Measurements from ENCODE around the gene BUB3.

Gene BUB3, protein sequence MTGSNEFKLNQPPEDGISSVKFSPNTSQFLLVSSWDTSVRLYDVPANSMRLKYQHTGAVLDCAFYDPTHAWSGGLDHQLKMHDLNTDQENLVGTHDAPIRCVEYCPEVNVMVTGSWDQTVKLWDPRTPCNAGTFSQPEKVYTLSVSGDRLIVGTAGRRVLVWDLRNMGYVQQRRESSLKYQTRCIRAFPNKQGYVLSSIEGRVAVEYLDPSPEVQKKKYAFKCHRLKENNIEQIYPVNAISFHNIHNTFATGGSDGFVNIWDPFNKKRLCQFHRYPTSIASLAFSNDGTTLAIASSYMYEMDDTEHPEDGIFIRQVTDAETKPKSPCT

DNA sequence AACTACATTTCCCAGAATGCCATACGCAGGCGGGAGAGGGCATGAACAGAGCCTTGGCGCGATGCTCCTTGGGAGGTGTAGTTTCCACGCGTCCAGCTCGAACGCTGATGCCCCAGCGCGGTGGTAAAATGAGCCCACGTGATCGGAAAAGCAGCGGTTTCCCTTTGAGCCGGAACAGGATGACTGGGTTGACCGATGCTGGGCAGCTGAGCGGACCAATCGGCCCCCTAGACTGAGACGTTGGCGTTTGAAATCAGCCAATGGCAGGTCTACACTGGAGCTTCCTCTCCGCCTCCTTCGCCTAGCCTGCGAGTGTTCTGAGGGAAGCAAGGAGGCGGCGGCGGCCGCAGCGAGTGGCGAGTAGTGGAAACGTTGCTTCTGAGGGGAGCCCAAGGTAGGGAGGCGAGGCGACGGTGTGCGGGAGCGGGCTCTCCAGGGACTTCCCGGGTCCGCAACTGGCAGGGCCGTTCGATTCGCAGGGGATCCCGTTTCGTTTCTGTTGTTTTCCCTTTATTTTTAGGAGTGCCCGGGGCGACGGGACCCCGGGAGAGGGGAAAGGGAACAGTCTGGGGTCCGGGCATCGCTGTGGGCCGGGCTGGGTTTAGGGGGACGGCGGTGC is at the start of gene BUB3:
TSS of gene BUB3 (plus strand) at position 311 of the 619 bp plus-strand sequence. CDS start 516 bp downstream, outside the sequence.
- peak; percentile 92 for DNase-seq (ENCODE audit: low read depth)

DNA sequence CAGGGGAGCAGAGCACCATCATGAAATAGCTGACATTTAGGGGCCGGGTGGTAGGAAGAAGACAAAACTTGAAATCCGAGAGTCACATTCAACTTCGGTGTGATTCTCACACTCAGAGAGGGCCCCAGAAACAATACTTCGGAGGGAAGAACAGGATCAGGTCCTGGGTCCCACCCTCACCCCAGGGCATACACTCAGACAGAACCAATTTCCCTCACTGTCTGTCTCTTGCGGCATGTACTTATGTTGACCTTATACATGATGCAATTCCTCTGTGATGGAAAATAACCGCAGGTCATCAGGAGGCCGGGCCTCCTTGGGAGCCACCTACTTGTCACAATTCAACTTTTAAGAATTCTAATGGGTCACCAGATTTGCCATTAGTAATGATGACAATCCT is 44.7 kb upstream of the BUB3 start:
- no peak for DNase-seq (ENCODE audit: low read depth)

DNA sequence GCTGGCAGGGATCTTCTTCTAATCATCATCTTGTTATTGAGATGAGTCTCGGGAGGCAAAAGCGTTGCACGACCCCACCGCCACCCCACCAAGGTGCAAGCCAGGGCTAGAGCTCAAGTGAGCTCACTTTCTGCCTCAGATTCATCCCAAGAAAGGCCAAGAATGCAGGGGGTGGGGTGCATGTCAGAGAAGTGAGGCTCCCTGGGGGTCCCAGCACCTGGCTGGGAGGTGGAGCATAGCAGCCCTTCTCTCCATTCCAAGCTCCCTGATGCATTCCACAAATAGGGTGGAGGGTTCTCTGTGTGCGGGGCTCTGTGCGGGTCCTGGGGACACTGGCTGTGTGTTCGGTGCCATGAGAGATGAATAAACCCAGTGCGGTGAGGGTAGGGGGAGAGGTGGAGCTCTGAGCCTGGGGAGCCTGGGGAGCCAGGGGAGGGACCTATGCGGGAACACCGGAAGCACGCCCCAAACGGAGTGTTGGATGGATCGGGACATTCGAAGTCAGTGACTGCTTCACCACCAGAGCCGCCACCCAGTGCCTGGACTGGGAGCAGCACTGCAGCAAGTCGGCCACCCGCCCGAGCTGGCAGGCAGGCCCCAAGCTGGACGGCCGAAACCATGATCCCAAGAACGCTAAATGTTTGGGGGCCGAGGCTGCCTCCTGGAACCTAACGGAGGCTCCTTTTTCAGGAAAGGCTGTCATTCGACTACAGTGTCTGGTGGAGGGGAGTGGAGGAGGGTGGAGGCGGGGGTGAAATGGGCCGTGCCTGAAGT is 36.4 kb upstream of the BUB3 start:
- DNase-seq (ENCODE audit: low read depth) = no peak

DNA sequence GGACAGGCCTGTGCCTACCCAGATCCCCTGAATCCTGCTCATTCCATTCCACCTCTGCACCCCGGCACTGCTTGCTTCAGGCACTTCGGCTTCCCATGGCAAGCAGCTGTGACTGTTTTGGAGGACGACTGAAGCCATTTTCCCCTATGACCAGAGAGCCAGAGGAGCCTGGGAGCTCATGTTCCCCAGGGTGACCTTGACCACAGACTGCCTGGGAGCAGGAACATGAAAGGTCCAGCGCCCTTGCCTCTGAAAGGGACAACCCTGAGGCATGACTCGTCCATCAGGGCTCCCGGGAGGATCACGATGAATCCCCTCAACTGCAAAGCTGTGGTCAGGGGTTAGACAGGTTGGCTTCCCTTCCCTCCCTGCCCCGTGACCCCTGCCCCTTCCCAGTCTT is 35.1 kb upstream of the BUB3 start:
- DNase-seq (ENCODE audit: low read depth) = no peak

DNA sequence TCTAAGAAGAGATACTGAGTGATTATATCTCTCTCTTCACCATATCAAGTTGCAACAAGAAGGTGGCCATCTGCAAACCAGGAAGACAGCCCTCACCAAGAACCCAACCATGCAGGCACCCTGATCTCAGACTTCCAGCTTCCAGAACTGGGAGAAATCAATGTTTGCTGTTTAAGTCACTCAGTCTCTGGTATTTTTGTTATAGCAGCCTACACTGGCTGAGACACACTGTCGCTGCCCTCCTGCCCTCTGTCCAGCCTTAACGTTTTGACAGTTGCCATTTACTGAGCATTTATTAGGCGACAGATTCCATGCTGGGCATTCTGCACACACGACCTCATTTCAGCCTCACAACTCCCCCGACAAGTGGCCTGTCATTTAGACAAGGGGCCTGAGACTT is 28.0 kb upstream of the BUB3 start:
- DNase-seq (ENCODE audit: low read depth) = no peak

DNA sequence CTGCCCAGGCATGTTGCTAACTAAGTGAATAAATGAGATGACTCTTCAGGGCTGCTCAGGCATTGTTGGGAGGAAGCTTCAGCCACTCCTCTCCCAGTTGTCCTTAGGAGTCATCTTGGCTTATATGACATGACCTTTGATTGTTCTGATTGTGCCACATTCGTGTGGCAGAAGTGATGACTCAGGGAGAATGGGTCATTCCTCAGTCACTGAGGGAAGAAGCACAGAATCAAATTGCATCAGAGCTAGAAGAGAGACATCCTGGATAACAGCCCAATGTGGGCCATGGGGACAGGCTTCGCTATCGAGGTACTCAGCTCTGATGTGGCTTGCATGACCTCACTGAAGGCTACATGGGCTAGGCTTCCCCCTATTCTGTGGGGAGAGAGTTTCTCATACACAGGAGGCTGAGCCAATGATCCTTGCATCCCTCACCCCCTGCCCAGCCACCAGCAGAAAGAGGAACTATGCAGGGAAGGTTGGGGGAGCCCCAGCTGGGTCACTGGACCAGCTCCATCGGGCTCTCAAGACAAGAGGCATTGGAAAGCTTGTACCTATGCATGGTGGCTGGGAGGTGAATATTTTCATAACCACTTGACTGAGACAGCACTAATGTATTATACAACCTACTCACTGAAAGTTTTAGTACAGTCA is 24.5 kb upstream of the BUB3 start:
- DNase-seq (ENCODE audit: low read depth) = no peak

DNA sequence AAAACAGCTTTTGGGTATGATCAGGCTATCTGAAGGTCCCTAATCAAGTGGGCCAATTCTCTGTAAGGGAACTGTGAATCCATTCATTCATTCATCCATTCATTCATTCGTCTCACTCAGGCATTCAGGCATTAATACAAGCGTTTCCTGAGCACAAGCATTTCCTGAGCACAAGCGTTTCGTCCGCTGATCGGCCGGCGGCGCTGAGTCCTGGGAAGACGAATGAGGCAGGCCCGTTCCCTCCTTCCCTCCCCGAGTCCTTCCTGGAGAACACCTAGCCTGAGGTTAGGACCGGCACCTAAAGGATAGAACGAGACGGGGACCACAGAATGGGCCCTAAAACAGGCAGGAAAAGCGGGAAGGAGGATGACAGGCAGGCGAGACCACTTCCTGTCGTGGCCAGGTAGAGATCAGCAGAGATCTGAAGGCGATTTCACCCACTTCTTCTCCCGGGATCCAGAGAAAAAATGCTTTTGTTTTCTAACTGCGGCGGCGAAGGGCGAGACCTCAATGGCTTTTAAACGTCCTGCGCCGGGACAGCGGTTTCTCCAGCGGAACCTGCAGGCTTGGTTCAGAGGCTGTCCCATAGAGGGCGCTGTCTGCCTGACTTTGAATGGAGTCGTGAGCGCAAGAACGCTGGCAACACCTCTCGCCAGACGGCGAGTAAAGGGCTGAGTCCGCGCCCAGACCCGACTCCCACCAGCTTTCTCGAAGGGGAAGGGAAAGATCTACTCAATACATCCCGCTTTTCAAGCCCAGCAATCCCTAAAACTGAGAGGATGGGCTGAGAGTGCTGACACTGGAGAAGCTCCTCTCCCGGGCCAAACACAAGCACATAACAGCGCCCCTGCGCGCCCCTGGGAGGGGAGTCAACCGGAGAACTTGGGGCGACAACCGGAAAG is 21.4 kb upstream of the BUB3 start:
- DNase-seq (ENCODE audit: low read depth) = peak; percentile 82

DNA sequence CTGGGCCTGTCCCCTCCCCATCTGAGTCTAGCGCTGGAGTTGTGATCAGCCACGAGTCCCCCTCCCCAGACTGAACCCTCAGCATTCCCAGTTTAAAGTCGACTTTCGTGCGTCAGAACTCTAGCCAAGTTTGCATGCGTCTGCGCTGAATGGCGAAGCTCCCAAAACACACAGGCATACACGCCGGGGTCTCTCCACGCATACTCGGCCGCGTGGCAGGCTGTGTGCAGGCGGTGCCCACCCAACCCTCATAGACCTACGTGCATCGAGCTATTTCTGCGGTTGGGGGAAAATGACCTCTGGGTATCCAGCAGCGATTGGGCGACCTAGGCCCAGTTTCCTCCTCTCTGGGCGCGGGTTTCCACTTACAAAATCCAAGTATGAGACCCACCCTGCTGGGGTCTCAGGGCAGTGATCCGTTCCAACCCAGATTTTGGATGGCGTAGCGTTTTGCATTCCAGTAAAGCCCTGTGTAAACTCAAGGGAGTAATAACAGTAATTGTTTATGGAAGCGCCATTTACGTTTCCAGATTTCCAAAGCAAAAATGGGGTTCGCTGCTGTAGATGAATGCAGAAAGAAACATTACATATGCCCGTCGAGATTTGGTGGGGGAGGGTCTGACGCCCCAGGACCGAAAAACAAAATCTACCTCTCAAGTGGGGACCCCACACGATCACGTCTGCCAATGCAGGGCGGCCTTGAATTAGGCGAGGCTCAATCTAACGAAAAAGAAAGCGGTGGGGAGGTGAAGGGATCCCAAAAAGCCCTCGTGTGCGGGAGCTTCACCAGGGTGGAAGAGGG is 20.5 kb upstream of the BUB3 start:
- DNase-seq (ENCODE audit: low read depth) = no peak

DNA sequence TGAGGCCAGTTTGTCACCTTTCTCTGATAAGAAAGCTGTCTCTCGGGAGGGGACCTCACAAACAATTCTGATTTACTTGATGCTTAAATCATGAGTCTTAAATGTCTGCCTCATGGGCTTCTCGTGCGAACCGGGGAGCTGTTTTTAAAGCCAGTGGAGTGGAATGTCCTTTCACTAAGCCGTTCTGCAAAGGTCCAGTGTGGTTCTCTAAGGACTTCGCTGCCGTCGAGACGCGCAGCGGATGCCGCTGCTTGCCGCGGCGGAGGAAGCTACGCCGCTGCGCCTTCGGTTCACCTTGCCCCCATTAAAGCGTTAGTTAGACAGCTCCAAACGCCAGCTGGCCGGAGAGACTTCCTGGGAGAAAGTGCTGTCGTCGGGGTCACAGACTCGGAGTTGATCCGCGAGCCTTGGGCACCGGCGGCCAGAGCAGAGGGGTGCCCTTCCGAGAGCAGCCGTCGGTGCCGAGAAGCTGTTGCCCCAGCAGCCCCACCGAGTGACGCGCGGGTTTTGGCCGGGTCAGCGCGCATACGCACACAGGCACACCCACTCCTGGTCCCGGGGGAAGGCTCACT is 19.8 kb upstream of the BUB3 start:
- DNase-seq (ENCODE audit: low read depth) = no peak

DNA sequence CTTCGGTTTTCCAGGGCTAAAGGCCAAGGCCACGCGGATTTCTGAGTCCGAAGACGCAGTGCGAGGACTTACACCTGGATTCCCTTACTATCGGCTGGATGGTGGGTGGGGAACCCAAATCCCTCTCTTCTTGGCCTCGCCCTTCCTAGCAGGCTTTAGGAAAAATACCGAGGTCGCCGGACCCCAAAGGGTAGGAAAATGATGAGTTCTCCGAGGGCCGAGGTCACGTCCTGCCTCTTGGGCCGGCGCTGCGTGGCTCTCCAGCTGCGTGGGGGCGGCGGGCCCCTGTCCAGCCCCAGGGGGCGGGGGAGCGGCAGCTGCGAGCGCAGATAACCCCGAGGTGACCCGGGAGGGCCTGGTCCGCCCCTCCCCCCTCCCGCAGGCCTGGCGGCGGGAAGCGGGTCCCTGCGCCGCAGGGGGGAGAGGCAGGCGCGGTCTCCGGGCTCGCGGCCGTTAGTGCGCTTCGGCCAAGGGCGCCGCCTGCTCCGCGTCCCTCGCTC is 19.2 kb upstream of the BUB3 start:
- no peak for DNase-seq (ENCODE audit: low read depth)

DNA sequence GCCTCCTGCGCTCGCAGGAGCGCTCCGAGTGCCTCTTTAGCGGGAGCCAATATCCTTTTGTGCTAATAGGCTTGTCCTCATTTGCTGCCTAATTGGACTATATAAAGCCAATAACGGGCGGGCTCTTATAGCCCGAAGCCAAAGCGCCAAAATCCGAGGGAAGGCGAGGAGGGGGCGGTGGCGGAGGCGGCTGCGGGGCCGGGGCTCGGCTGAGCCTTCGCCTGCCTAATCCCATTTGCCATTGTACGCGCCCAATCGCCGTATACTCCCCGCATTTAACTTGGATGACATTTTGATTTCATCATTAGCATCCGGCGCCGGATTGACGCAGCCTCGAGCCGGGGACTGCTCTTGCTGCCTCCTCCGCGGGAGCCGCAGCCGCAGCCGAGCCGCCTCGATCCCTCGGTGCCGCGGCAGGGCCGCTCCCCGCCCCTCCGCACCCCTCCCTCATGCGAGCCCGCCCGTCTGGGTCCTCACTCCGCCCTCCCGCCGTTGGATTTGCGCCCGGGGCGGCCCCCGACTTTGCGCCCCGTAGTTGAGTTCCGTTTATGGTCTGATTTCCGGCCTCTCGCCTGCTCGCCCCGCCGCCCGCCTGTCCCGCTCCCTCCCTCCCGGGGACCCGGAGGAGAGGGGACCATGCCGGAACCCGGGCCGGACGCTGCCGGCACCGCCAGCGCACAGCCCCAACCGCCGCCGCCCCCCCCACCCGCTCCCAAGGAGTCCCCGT is 18.6 kb upstream of the BUB3 start, which contains the start of gene HMX3:
TSS of gene HMX3 (plus strand) at position 556 of the 727 bp plus-strand sequence. CDS start at position 637, 81 bp downstream.
- DNase-seq (ENCODE audit: low read depth) = no peak

DNA sequence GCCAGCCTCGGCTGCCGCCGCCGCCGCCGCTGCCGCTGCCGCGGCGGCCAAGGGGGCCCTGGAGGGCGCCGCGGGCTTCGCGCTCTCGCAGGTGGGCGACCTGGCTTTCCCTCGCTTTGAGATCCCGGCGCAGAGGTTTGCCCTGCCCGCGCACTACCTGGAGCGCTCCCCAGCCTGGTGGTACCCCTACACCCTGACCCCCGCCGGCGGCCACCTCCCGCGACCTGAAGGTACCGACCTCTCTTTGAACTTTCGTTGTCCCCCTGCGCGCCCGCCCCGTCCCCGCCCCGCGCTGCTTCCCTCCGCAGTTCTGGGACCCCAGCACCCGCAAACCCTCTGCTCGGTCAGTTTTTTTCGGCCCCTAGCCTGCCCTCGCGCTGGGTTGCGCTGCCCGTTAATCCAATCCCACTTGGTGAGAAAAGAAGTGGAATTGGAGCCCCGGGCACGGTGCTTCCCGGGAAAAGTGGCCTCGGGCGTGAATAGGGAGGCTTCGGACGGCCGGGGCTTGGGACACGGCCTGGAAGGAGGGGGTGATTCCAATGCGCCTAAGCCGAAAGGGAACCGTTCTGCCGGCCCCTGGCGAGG is 17.9 kb upstream of the BUB3 start:
- no peak for DNase-seq (ENCODE audit: low read depth)

DNA sequence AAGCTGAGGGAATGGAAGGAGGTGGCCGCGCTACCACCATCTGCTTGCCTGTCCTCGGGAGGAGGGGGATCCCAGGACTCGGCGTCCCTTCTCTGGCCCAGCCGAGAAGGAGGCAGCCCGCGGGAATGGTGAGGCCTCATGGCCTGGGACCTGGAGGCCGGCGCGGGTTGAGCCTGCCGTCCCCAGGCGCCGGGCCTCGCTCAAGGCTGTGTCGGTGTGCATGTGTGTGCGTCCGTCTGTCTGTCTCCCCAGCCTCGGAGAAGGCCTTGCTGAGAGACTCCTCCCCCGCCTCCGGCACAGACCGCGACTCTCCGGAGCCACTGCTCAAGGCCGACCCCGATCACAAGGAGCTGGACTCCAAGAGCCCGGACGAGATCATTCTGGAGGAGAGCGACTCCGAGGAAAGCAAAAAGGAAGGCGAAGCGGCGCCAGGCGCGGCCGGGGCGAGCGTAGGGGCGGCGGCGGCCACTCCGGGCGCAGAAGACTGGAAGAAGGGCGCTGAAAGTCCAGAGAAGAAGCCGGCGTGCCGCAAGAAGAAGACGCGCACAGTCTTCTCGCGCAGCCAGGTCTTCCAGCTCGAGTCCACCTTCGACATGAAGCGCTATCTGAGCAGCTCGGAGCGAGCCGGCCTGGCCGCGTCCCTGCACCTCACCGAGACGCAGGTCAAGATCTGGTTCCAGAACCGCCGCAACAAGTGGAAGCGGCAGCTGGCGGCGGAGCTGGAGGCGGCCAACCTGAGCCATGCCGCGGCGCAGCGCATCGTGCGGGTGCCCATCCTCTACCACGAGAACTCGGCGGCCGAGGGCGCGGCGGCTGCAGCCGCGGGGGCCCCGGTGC is 17.2 kb upstream of the BUB3 start:
- DNase-seq (ENCODE audit: low read depth) = no peak

DNA sequence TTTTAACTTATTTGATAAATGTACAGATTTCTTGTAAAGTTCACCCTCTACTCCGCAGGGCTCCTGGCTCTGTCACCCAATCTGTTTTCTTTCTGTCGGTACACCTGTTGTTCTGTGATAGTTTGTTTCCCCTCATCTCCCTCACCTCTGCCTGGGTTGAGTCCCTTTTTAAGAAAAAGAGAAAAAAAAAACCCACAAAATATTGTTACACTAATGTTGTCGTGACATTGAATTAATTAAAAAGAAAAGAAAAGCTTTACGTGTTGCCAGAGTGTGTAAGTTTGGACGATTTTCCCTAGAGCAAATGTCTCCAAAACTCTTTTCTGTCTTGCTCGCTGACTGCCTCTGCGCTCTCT is 15.1 kb upstream of the BUB3 start:
- DNase-seq (ENCODE audit: low read depth) = no peak

DNA sequence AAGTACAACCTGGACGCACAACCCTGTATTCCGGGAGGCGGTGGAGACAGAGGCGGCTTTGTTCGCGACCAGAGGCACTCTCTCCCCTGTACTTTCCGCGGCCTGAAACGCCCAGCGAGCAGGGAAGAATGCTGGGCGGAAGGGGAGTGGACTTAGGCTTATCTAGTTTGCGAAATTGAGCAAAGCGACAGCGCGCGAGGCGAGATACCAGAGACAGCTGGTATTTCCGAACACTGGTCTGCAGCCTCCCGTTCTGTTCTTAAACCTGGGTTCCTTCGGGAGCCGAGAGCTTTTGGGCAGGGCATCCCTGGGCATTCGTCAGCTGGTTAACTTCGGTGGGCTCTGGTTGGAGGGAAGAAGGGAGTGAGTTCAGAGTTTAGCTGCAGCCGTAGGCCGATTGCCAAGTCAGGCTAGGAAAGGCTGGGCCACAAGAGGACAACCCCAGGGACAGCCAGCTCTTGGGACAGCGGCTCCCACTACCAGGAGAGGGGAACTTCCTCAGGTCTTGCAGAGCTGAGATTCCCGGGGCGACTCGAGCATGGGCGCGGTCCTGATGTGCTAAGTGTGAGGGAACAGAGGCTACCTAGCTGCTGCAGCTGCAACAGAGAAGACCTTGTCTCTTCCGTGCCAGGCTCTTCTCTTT is 14.6 kb upstream of the BUB3 start:
- DNase-seq (ENCODE audit: low read depth) = no peak

DNA sequence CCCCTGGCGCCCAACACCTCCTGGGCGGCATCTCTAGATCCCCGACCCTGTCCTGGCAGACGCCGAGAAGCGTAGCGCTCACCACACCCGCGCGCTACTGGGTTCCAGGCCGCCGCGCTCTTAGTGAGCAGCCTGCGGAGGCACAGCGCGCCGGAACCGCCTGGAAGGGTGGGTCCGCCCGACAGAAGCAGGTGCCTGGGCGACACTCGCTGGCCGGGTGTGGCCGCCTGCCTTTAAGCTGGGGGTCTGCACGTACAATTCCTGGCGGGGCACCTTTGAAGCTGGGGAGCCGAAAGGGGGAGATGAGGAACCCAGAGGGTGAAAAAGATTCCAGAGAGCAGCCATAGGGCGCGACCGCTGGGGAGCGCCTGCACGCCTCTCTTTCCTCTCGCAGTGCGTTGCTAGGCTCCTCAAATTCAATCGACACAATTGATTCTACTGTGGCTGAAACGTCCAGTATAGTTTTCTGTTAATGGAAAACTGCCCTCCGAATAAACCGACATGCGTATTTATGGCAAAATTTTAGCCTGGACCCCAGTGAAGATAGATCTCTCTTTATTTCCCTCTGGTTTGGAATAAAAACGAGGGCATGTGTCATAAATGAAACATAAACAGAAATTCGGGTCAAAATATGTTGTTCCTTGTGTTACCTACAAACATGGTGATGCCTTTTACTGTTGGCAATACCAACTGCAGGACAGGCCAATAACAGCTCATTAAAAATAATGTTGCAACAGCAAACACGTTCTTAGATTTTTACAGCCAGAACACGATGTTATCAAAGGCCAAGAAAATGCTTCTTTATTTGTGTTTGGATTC is 13.8 kb upstream of the BUB3 start:
- DNase-seq (ENCODE audit: low read depth) = no peak

DNA sequence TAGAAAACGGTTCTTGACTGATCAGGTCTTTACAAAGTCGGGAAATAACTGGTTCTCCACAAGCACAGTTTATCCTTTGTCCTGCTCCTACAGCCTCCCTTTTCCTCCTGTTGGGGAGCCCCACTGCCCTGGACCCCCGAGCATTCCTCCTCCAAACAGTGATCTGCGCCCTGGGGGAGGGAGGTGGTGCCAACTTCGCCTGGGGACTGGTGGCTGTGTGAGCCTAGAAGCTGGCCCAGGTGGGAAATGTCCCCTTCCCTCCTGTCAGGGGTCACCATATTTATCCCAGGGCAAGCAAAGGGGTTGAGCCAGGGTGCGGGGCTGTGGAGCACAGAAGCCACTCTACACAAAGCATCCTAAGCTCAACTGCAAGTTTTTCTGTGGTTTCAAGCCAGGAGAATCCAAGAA is 13.2 kb upstream of the BUB3 start:
- no peak for DNase-seq (ENCODE audit: low read depth)
